Activated T-helper 17 cell treated with anti-CD3 and anti-CD28 coated beads, Interleukin-2, amount 50 U/mL, for 72 hours (primary cell): ENCODE data around the gene HOMER2. TPM values are rescaled to one million over a fixed set of nuclear protein-coding genes. Genes with fewer than 3 reads are reported as not detected.
"Not testable (repeated sequence)": the region's sequence is repeated elsewhere in the genome, so short reads cannot be mapped to it uniquely, and the experiment has no call there.

Source experiments
- ATAC-seq: fragments of 150-1000 bp; cut with Tn5 transposase; replicated peaks from 2 replicates; pipeline ENCODE4 v1.10.0; 2021; ENCODE audit warnings: mild to moderate bottlenecking, moderate library complexity
- H3K27ac Mint-ChIP-seq: one replicate; pipeline ENCODE4 v1.8.0; 2022; ENCODE audit warnings: mixed read lengths
- H3K27me3 Mint-ChIP-seq: one replicate; pipeline ENCODE4 v1.8.0; 2022; ENCODE audit warnings: mixed read lengths
- H3K36me3 Mint-ChIP-seq: one replicate; pipeline ENCODE4 v1.8.0; 2022; ENCODE audit warnings: low read depth, mild to moderate bottlenecking, mixed read lengths
- H3K4me1 Mint-ChIP-seq: one replicate; pipeline ENCODE4 v1.8.0; 2022; ENCODE audit warnings: mixed read lengths
- H3K4me3 Mint-ChIP-seq: one replicate; pipeline ENCODE4 v1.8.0; 2022; ENCODE audit warnings: mild to moderate bottlenecking, mixed read lengths
- H3K9me3 Mint-ChIP-seq: one replicate; pipeline ENCODE4 v1.8.0; 2022; ENCODE audit warnings: mixed read lengths
- total RNA-seq, 2 donors: library from RNA; stranded (reverse); gene quantifications; one replicate each; pipeline ENCODE4 v1.2.3, GENCODE V29; 2022

HOMER2 gene
- 1 to 10 TPM; 6.2 to 8.7 TPM for total RNA-seq

DNA sequence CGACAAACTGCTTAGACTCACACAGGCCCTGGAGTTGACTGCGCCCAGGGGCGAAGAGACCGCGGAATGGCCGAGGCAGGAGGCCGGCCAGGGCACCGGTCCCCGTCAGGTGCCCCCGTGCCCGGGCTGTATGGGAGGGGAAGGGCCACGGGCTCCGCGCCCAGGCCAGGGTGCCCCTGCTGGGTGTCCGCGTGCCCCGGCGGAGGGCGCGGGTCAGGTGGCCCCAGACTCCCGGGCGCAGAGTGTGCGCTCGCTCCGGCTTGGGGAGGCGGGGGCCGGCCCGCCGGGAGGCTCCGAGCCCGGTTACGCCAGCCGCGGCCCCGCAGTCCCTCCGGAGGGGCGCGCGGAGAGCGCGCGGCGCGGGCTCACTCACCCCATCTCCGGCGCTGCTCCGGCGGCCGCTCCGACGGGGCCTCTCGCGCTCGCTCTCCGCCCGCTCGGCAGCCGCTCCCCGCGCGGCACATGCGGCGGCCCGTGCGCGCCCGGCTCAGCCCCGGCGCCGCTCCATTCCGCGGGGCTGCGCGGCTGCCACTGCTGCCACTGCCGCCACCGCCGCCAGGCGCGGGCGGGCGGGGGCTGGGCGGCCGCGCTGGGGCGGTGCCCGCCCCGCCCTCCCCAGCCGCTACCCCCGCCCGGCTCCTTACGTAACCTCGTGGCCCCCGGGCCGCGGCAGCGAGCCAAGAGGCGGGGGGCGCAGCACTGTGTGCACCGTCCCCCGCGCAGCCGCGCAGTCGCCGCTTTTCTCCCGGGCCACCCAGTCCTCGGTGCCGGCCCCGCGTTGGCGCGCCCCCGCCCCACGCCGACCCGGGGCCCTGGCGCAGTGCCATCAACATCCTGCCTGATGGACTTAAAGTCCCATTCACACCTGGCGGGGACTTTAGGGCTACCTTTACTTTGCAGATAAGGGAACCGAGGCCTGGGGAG lies at the start of gene HOMER2:
TSS of gene HOMER2 (minus strand) at position 563 of the 924 bp plus-strand sequence. CDS start at position 378, 185 bp downstream.
- Mint-ChIP-seq H3K36me3 (no peaks in the 10 kb centered on the region), H3K4me3 (no peak within 1 kb of the TSS), H3K4me1 (no peaks in the 10 kb centered on the region), H3K9me3 (no peaks in the 10 kb centered on the region), H3K27me3 (peaks cover 3% of the 10 kb centered on the region), H3K27ac (no peak within 1 kb of the TSS)
- ATAC-seq: peak; percentile 30

DNA sequence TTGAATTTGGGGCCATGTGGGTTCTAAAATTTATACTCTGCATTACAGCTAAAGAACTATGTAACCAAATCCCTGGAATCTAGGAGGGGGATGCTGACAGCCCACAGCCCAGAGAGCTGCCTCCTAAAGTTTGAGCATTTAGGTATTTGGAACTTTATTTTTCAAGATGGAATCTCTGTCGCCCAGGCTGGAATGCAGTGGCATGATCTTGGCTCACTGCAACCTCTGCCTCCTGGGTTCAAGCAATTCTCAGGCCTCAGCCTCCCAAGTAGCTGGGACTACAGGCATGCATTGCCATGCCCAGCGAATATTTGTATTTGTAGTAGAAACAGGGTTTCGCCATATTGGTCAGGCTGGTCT lies 48.1 kb upstream of the HOMER2 start:
- Mint-ChIP-seq H3K4me3 (peak overlapping the region; percentile 65), H3K27ac (peak overlapping the region; percentile 66), H3K36me3 (peaks cover 11% of the 10 kb centered on the region)
- H3K27me3 Mint-ChIP-seq, ATAC-seq, H3K9me3 Mint-ChIP-seq, H3K4me1 Mint-ChIP-seq: not testable (repeated sequence)

DNA sequence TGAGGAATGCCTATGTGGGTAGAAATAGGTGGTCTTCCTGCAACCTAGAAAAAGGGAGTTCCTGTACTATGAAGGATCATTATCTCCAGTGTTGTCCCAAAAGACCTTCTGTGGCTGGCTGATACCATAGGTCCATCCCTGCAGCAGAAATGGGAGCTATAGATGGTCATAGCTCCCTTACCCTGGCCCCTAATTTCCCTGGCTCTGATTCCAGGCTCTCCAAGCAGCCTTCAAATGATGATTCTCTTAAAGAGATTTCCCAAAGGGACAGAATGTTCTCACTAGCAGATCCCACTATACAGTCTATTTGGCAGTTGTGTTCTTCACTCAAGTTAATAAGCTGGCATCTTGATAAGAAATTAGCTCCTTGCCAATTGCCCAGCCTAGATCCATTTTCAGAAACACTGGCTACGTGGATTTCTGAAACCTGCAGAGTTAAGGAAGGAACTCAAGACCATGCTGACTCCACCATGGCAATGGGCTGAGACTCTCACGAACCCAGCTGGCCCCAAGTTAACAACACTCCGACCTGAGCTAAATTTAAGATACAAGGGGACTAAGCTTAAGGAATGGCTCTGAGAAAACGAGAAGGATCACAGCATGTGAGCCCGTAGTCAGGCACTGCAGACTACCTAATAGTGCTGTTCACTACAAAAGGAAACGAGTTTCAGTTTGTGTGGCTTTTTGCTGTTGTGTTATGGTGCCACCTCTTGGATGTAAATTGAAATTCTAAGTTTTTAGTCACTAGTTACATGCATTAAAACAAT lies 47.6 kb upstream of the HOMER2 start:
- Mint-ChIP-seq H3K4me1 (peaks cover 7% of the 10 kb centered on the region), H3K36me3 (peaks cover 5% of the 10 kb centered on the region), H3K9me3 (no peaks in the 10 kb centered on the region), H3K4me3 (peak overlapping the region; percentile 65), H3K27me3 (no peaks in the 10 kb centered on the region), H3K27ac (peak overlapping the region; percentile 66)
- ATAC-seq: peak; percentile 84

DNA sequence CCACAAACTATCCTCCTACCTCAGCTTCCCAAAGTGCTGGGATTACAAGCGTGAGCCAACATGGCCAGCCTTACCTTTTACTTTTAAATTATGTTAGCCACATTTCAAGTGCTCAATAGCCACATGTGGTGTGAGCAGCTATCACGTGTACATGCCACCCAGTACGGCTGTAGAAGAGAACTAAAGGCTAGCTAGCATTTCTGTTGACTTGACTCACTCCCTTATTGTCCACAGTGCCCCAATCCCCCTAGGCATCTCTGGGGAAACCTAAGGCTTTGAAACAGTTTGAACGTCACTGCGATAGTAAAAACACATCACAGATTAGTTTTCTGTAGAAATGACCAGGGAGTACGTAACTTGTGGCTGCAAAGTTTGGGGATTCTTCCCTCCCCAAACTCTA lies 46.9 kb upstream of the HOMER2 start:
- Mint-ChIP-seq H3K4me1 (peaks cover 7% of the 10 kb centered on the region), H3K27ac (no peak overlapping the region), H3K9me3 (no peaks in the 10 kb centered on the region), H3K27me3 (no peaks in the 10 kb centered on the region), H3K36me3 (no peaks in the 10 kb centered on the region), H3K4me3 (no peak overlapping the region)
- no peak for ATAC-seq

DNA sequence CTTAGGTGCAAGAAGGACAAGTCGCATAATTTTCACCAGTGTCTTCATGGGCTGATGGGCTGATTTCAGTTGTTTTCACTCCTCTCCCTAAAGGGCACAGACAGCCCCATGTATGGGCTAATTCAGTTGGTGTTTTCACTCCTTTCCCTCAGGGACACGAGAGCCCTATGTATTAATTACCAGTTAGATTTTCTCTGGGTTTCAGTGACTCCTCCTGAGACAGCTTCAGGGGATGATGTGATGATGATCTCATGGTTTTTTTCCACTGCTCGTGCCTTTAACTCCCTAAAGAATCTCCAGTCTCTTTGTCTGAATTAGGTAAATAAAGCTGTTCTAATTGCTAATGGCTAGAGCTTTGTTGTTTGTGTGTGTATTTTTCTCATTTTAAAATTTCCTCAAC lies 43.4 kb upstream of the HOMER2 start:
- Mint-ChIP-seq H3K9me3 (no peaks in the 10 kb centered on the region), H3K36me3 (peaks cover 9% of the 10 kb centered on the region), H3K27ac (no peak overlapping the region), H3K4me1 (peaks cover 7% of the 10 kb centered on the region), H3K4me3 (no peak overlapping the region), H3K27me3 (no peaks in the 10 kb centered on the region)
- ATAC-seq: no peak

DNA sequence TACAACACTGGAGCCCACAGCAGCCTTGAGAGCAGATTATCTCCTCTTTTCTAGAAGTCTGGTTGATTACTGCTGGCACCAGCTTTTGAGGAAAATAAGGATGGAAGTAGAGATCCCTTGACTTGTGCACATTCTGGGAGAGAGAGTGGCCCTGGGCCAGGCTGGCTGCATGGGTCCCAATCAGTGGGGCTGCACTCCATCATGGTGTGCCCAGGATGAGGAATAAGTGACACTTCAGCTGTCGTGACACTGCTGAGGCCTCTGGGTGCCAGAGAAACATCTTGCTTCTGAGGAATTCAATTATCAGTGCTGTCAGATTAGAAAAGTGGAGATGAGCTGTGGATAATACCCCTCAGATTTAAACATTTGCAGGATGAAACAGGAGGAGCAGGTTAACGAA lies 42.6 kb upstream of the HOMER2 start:
- H3K9me3 Mint-ChIP-seq: no peaks in the 10 kb centered on the region

DNA sequence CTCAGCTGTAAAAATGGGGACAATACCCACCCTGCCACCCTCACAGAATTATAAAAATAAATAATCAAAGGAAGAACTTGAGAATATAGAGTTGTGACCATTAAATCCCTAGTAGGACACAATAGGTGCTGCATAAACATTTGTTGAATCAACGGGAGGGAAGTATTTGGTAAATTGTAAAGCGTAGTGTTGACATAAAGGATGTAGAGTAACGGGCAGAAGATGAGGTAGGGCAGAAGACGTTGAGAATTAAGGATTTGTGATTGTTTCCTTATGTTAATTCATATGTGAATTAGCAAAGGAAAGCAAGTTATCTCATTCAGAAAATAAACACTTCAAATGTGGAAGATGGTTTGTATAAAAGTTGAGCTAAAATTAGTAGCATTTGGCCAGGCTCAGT lies 40.6 kb upstream of the HOMER2 start:
- Mint-ChIP-seq H3K4me1 (no peaks in the 10 kb centered on the region), H3K36me3 (peaks cover 35% of the 10 kb centered on the region), H3K27me3 (no peaks in the 10 kb centered on the region), H3K27ac (no peak overlapping the region), H3K4me3 (no peak overlapping the region), H3K9me3 (no peaks in the 10 kb centered on the region)
- ATAC-seq: no peak

More for the DNA sequence above, 42.6 kb upstream of the HOMER2 start:
- H3K4me1 Mint-ChIP-seq: peaks cover 2% of the 10 kb centered on the region
- H3K27ac Mint-ChIP-seq: no peak overlapping the region
- H3K4me3 Mint-ChIP-seq: no peak overlapping the region
- peaks cover 16% of the 10 kb centered on the region for H3K36me3 Mint-ChIP-seq
- no peak for ATAC-seq
- no peaks in the 10 kb centered on the region for H3K27me3 Mint-ChIP-seq

DNA sequence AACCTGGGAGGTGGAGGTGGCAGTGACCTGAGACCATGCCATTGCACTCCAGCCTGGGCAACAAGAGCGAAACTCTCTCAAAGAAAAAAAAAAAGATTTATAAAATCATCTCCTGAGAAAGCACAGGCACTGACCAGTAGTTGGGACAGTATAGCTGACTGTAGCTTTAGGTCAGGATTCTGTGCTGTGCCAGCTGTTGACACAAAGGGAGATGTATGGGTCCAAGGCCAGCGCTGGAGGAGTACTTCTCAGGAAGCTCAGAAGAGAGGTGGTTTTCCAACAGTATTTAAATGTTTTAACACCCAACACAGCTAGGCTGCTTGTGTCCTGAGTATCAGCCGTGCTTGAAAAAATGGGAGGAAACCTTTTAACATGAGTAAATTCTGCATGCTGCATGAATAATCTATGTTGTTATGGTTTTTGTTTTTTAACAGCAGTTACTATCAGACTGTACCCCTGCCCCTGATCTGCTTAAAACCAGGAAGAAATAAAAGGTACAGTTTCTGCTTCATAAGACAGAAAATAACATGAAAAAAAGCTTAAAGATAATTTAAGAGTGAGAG lies 40.0 kb upstream of the HOMER2 start:
- no peak overlapping the region for H3K4me3 Mint-ChIP-seq
- H3K36me3 Mint-ChIP-seq: peaks cover 41% of the 10 kb centered on the region
- ATAC-seq: no peak
- H3K27ac Mint-ChIP-seq: no peak overlapping the region
- H3K27me3 Mint-ChIP-seq: no peaks in the 10 kb centered on the region
- H3K4me1 Mint-ChIP-seq: peaks cover under 1% of the 10 kb centered on the region
- no peaks in the 10 kb centered on the region for H3K9me3 Mint-ChIP-seq

DNA sequence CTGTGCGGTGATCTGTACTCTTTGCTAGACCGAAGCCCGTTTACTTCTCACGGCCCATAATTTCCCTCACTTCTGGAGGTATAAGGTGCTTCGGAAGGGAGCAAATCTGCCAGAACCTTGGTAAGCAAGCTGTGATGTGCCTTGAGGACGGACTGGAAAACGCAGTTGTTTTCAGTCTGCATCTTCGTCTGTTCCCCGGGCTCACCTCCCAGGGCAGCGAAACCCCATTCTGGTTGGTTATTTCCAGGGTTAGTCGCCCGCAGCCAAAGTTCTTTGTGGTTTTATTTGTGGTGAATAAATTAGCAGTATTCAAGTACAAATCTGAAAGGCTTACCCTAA lies 33.9 kb upstream of the HOMER2 start:
- H3K27ac Mint-ChIP-seq: peak overlapping the region; percentile 81
- H3K9me3 Mint-ChIP-seq: no peaks in the 10 kb centered on the region
- peaks cover 53% of the 10 kb centered on the region for H3K36me3 Mint-ChIP-seq
- peak overlapping the region; percentile 82 for H3K4me3 Mint-ChIP-seq
- H3K4me1 Mint-ChIP-seq: peaks cover 11% of the 10 kb centered on the region
- H3K27me3 Mint-ChIP-seq: no peaks in the 10 kb centered on the region
- ATAC-seq: peak; percentile 30

DNA sequence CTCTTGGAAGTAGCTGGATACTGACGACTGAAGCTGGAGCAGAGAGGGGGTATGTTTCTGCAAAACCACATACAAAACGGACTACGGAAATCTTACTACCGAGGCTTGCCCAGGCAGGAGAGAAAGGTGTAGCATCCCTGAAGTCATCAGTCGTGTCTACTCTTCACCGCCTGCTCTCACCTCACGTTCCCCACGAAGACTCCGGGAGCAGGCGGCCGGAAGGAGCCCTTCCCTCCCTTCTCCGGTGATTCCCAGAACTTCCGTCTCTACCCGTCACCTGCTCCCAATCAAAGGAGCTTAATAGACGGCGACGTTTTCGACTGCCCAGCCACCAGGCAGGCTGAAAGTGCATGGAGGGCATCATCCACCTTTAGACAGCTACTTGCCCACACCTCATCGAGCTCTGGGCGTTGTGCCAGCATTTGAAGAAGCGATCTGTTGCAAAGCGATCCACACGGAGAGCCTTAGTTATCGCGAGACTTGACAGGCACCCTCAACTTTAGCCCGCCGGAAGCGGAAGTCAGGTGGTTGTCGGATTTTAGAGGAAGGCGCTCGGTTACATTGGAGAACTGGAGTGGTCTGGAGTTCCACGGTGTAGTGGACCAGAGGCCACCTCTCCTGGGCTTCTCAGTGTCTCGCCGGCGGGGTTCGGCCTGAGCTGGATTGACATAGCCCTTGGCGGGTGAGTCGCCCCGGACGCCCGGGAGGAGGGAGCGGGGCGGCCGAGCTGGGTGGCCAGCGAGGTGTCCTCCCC lies 33.3 kb upstream of the HOMER2 start, which contains the start of gene RAMAC:
TSS of gene RAMAC (plus strand) at position 523 of the 754 bp plus-strand sequence. CDS start 2,809 bp downstream, outside the sequence.
- peaks cover 48% of the 10 kb centered on the region for H3K36me3 Mint-ChIP-seq
- peak within 1 kb of the TSS; percentile 81 for H3K27ac Mint-ChIP-seq
- no peaks in the 10 kb centered on the region for H3K27me3 Mint-ChIP-seq
- peak; percentile 97 for ATAC-seq
- no peaks in the 10 kb centered on the region for H3K9me3 Mint-ChIP-seq
- peaks cover 11% of the 10 kb centered on the region for H3K4me1 Mint-ChIP-seq
- H3K4me3 Mint-ChIP-seq: peak within 1 kb of the TSS; percentile 82

DNA sequence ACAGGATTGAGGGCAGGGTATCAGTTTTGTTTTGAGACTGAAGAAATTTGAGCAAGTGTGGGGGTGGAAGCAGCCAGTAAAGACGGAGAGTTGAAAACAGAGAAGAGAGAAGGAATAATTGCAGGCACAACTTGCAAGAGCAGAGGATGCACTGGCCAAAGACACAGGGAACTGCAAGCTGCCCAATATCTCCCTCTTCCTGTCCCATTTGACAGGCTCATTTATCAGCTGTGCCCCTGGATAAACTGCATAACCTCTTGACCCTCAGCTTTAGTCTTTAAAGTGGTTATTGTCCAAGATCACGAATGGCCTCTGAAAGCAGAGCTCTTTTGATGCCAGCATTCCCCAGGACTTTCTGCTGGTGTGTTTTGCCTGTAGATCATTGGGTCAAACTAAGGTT lies 28.5 kb upstream of the HOMER2 start:
- no peak overlapping the region for H3K4me3 Mint-ChIP-seq
- H3K27me3 Mint-ChIP-seq: no peaks in the 10 kb centered on the region
- no peak for ATAC-seq
- no peak overlapping the region for H3K27ac Mint-ChIP-seq
- peaks cover 10% of the 10 kb centered on the region for H3K4me1 Mint-ChIP-seq
- peaks cover 3% of the 10 kb centered on the region for H3K36me3 Mint-ChIP-seq
- no peaks in the 10 kb centered on the region for H3K9me3 Mint-ChIP-seq

DNA sequence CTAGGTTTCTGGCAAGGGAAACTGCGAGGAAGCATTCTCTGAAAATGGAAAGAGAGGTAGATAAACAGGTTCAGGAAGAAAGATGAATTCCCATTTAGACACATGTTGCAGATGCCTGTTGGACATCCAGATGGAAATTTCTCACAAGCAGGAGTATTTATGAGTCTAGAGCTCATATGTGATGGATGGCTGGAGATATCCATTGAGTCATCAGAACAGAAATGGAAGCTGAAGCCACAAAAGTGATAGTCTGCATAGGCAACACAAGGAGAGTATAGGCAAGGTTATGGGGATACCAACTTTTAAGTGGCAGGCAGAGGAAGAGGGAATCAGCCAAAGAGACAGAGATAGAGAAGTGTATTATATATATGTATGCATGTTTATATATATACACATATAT lies 27.2 kb upstream of the HOMER2 start:
- H3K27me3 Mint-ChIP-seq: no peaks in the 10 kb centered on the region
- H3K4me3 Mint-ChIP-seq: no peak overlapping the region
- no peak overlapping the region for H3K27ac Mint-ChIP-seq
- H3K9me3 Mint-ChIP-seq: no peaks in the 10 kb centered on the region
- H3K36me3 Mint-ChIP-seq: no peaks in the 10 kb centered on the region
- no peak for ATAC-seq
- peaks cover 4% of the 10 kb centered on the region for H3K4me1 Mint-ChIP-seq

DNA sequence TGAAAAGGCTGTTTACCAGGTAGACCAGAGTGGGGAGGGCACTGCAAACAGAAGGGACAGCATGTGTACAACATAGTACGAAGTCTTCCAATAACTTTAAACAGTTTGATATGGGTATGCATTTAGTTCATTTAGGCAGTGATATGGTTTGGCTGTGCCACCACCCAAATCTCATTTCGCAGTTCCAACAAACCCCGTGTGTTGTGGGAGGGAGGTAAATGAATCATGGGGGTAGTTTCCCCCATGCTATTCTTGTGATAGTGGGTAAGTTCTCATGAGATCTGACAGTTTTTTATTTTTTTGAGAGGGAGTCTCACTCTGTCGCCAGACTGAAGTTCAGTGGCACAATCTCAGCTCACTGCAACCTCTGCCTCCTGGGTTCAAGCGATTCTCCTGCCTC lies 25.9 kb upstream of the HOMER2 start:
- H3K27me3 Mint-ChIP-seq: no peaks in the 10 kb centered on the region
- peaks cover 4% of the 10 kb centered on the region for H3K4me1 Mint-ChIP-seq
- no peaks in the 10 kb centered on the region for H3K9me3 Mint-ChIP-seq
- no peaks in the 10 kb centered on the region for H3K36me3 Mint-ChIP-seq
- peak; percentile 59 for ATAC-seq
- H3K27ac Mint-ChIP-seq: no peak overlapping the region
- H3K4me3 Mint-ChIP-seq: no peak overlapping the region

DNA sequence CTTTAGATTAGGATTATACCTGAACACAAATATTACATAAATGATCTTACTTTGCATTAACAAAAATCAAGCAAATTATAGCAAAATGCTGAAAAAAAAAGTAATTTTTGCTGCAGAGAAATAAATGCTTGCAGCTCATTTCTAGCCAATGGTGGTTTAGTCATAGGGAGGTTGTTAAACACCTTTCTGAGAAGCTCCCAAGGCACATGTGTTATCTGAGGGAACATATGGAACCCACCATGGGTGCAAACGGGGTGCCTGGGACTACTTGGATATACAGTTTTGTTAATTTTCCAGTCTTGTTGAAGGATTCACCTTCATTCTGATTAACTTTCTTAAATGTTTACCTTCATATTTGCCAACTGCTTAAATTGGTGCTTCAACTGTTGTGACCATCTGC lies 24.6 kb upstream of the HOMER2 start:
- Mint-ChIP-seq H3K4me3 (no peak overlapping the region), H3K27ac (no peak overlapping the region), H3K4me1 (peaks cover 4% of the 10 kb centered on the region), H3K27me3 (no peaks in the 10 kb centered on the region), H3K9me3 (no peaks in the 10 kb centered on the region), H3K36me3 (no peaks in the 10 kb centered on the region)
- no peak for ATAC-seq
